Measurements from ENCODE around the gene HOATZ. TPM values are rescaled to one million over a fixed set of nuclear protein-coding genes. Genes with fewer than 3 reads are reported as not detected.

The HOATZ gene
- total and polyA plus RNA-seq, 2 experiments from 2014 or later = not detected

DNA sequence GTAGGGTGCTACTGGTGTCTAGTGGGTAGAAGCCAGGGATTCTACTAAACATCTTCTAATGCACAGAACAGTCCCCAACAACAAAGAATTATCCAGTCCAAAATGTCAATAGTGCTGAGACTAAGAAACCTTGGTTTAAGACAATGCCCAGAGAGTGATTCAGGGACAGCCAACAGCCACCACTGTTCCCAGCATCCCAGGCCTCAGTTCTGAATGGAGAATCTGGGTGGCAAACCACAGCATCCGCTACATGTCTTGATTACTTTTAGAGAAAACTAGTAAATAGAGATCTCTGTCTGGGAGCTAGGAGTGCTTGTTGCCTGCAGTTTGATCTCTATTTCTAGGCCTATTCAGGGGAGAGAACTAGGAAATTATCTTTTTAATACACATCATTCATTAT, 66.8 kb downstream of the HOATZ start:
- WGBS, 2 experiments (ENCODE audit: low coverage in 1 of 2, low lambda C conversion rate in 2 of 2, missing lambda C conversion rate in 2 of 2) = 90 to 100% methylated on average over 1 of the region's 1 CpG
- H3K79me2 ChIP-seq (ENCODE audit: insufficient read depth) = no peaks in the 10 kb centered on the region
- no peak overlapping the region for H2AFZ ChIP-seq
- in situ Hi-C loops (cut with MboI) = no loop called here
- H4K20me1 ChIP-seq (ENCODE audit: insufficient read depth) = no peaks in the 10 kb centered on the region
- no peak for TF ChIP-seq EZH2phosphoT487 (IDR thresholded peaks at IDR 0.05; ENCODE audit: insufficient read depth, low read depth)
- TF ChIP-seq EZH2 (IDR thresholded peaks at IDR 0.05; ENCODE audit: insufficient read depth, poor library complexity, severe bottlenecking) = no peak
- no peaks in the 10 kb centered on the region for H3K27me3 ChIP-seq (replicated peaks; ENCODE audit: insufficient read depth)
- no peak overlapping the region for H3K4me3 ChIP-seq
- H3K9me3 ChIP-seq (ENCODE audit: low read depth) = no peaks in the 10 kb centered on the region
- H3K9ac ChIP-seq = no peak overlapping the region
- no peaks in the 10 kb centered on the region for H3K9me2 ChIP-seq (ENCODE audit: insufficient read depth)
- H3K27ac ChIP-seq = no peak overlapping the region
- DNase-seq = no peak
- H3K36me3 ChIP-seq (ENCODE audit: low read depth) = no peaks in the 10 kb centered on the region
- no peak overlapping the region for H3K4me2 ChIP-seq (ENCODE audit: unreplicated experiment)
- peaks cover 11% of the 10 kb centered on the region for H3K4me1 ChIP-seq (ENCODE audit: insufficient read depth)
- H3F3A ChIP-seq (ENCODE audit: insufficient read depth) = peaks cover 5% of the 10 kb centered on the region; the same call in 1 of the 2 replicates

DNA sequence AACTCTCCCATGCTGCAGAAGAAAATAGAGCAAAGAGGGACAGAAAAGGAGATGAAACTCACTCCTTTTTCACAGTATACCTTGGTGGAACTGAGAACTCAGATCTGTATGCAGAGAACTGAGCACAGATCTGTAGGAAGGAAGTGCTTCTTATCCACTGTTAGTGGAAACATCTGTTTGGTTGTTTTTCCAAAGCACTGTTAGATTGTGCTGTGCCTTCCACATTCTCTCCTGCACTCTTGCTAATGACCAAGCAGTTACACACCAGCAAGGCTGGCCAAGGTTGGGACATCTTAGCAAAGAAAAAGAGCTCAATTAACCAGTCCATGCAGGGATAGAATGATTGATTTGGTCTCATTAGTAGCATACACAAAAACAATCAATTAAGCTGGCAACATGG, 67.6 kb downstream of the HOATZ start:
- Histone ChIP-seq H3K9ac (no peak overlapping the region), H2AFZ (peak overlapping the region; percentile 23; the same call in 1 of the 2 replicates), H3K4me2 (ENCODE audit: unreplicated experiment) (no peak overlapping the region), H3K79me2 (ENCODE audit: insufficient read depth) (no peaks in the 10 kb centered on the region), H3K4me3 (no peak overlapping the region), H4K20me1 (ENCODE audit: insufficient read depth) (no peaks in the 10 kb centered on the region), H3K9me2 (ENCODE audit: insufficient read depth) (no peaks in the 10 kb centered on the region), H3K27me3 (replicated peaks; ENCODE audit: insufficient read depth) (no peaks in the 10 kb centered on the region), H3K27ac (no peak overlapping the region), H3K36me3 (ENCODE audit: low read depth) (no peaks in the 10 kb centered on the region), H3K4me1 (ENCODE audit: insufficient read depth) (peaks cover 11% of the 10 kb centered on the region), H3F3A (ENCODE audit: insufficient read depth) (peaks cover 5% of the 10 kb centered on the region; the same call in 1 of the 2 replicates), H3K9me3 (ENCODE audit: low read depth) (no peaks in the 10 kb centered on the region)
- in situ Hi-C loops (cut with MboI) = no loop called here
- peak; percentile 32 for DNase-seq
- TF ChIP-seq EZH2 (IDR thresholded peaks at IDR 0.05; ENCODE audit: insufficient read depth, poor library complexity, severe bottlenecking) = no peak
- TF ChIP-seq EZH2phosphoT487 (IDR thresholded peaks at IDR 0.05; ENCODE audit: insufficient read depth, low read depth) = no peak

DNA sequence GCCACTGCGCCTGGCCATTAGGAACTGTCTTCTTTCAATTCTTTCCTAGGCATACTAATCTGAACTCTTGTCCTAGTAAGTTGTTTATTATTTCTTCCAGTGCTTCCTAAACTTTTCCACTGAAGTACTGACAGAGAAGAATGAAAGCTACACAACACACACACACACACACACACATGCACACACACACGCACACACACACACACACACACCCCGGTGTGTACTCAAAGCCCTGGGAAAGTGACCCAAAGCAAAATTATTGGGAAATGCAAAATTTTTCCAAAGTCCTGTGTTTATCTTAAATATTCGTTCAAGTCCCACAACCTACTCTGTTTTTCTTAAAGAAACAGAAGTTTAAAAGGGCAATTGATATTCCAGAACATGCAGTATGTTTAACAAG, 68.3 kb downstream of the HOATZ start:
- TF ChIP-seq EZH2phosphoT487 (IDR thresholded peaks at IDR 0.05; ENCODE audit: insufficient read depth, low read depth) (no peak), EZH2 (IDR thresholded peaks at IDR 0.05; ENCODE audit: insufficient read depth, poor library complexity, severe bottlenecking) (no peak)
- in situ Hi-C loops (cut with MboI) = no loop called here
- DNase-seq = no peak
- no peaks in the 10 kb centered on the region for H3K36me3 ChIP-seq (ENCODE audit: low read depth)
- WGBS, 2 experiments (ENCODE audit: low coverage in 1 of 2, low lambda C conversion rate in 2 of 2, missing lambda C conversion rate in 2 of 2) = 51 to 54% methylated on average over 4 of the region's 4 CpGs
- H3K27me3 ChIP-seq (replicated peaks; ENCODE audit: insufficient read depth) = no peaks in the 10 kb centered on the region
- no peaks in the 10 kb centered on the region for H3K79me2 ChIP-seq (ENCODE audit: insufficient read depth)
- peaks cover 11% of the 10 kb centered on the region for H3K4me1 ChIP-seq (ENCODE audit: insufficient read depth)
- H4K20me1 ChIP-seq (ENCODE audit: insufficient read depth) = no peaks in the 10 kb centered on the region
- no peaks in the 10 kb centered on the region for H3K9me3 ChIP-seq (ENCODE audit: low read depth)
- H3K27ac ChIP-seq = no peak overlapping the region
- H3K4me2 ChIP-seq (ENCODE audit: unreplicated experiment) = no peak overlapping the region
- H3F3A ChIP-seq (ENCODE audit: insufficient read depth) = peaks cover 5% of the 10 kb centered on the region; the same call in 1 of the 2 replicates
- H2AFZ ChIP-seq = no peak overlapping the region
- no peak overlapping the region for H3K4me3 ChIP-seq
- H3K9me2 ChIP-seq (ENCODE audit: insufficient read depth) = no peaks in the 10 kb centered on the region
- H3K9ac ChIP-seq = no peak overlapping the region

DNA sequence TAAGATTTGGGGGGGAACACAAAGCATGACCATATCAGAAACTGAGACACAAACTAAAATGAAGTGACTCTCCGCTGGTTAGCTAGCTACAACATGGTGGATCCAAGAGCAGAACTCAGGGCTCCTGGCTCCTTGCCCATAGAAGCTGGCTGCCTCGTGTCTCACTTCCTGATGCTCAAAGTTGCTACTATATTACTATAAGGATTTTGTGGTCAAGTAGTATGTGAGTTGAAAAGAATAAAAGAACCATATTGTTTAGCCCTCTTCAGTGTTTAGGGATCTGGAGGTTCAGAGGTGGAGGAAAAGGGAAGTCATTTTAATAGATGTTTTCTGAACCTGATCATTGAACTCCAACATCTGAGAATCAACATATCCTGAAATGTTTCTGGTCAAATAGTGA, 70.8 kb downstream of the HOATZ start:
- H2AFZ ChIP-seq = peak overlapping the region; percentile 55
- H3K9me3 ChIP-seq (ENCODE audit: low read depth) = no peaks in the 10 kb centered on the region
- TF ChIP-seq EZH2 (IDR thresholded peaks at IDR 0.05; ENCODE audit: insufficient read depth, poor library complexity, severe bottlenecking) (no peak), EZH2phosphoT487 (IDR thresholded peaks at IDR 0.05; ENCODE audit: insufficient read depth, low read depth) (no peak)
- no peaks in the 10 kb centered on the region for H3K9me2 ChIP-seq (ENCODE audit: insufficient read depth)
- no peaks in the 10 kb centered on the region for H3K36me3 ChIP-seq (ENCODE audit: low read depth)
- 47 to 52% methylated on average over 2 of the region's 2 CpGs for WGBS, 2 experiments (ENCODE audit: low coverage in 1 of 2, low lambda C conversion rate in 2 of 2, missing lambda C conversion rate in 2 of 2)
- H3K4me3 ChIP-seq = no peak overlapping the region
- no peaks in the 10 kb centered on the region for H3K27me3 ChIP-seq (replicated peaks; ENCODE audit: insufficient read depth)
- peaks cover 5% of the 10 kb centered on the region; the same call in 1 of the 2 replicates for H3F3A ChIP-seq (ENCODE audit: insufficient read depth)
- H3K9ac ChIP-seq = peak overlapping the region; percentile 11; the same call in 1 of the 2 replicates
- H3K27ac ChIP-seq = no peak overlapping the region
- no peaks in the 10 kb centered on the region for H4K20me1 ChIP-seq (ENCODE audit: insufficient read depth)
- peaks cover 11% of the 10 kb centered on the region for H3K4me1 ChIP-seq (ENCODE audit: insufficient read depth)
- peak overlapping the region; percentile 22 for H3K4me2 ChIP-seq (ENCODE audit: unreplicated experiment)
- in situ Hi-C loops (cut with MboI) = loop anchor here (5.0 kb wide), 1 partner anchor 182 kb away; the partner anchor contains the start of gene PPP2R1B
- DNase-seq = peak; percentile 73
- no peaks in the 10 kb centered on the region for H3K79me2 ChIP-seq (ENCODE audit: insufficient read depth)
